ENCODE measurements around the gene APOA1.

Gene APOA1

DNA sequence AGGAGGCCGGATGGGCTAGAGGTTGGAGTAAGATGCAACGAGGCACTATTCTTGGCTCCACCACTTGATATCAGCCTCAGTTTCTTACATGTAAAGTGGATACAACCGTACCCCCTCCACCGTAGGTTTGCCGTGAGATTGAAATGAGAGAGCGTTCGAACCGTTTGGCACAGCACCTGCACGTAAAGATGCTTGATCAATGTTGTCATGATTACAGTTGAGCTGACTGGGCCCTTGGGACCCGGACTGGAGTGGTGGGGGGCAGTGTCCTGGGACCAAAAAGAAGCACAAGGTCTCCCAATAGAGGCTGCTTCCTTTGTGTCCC is 4.0 kb downstream of the APOA1 start:
- DNase-seq: no peak

DNA sequence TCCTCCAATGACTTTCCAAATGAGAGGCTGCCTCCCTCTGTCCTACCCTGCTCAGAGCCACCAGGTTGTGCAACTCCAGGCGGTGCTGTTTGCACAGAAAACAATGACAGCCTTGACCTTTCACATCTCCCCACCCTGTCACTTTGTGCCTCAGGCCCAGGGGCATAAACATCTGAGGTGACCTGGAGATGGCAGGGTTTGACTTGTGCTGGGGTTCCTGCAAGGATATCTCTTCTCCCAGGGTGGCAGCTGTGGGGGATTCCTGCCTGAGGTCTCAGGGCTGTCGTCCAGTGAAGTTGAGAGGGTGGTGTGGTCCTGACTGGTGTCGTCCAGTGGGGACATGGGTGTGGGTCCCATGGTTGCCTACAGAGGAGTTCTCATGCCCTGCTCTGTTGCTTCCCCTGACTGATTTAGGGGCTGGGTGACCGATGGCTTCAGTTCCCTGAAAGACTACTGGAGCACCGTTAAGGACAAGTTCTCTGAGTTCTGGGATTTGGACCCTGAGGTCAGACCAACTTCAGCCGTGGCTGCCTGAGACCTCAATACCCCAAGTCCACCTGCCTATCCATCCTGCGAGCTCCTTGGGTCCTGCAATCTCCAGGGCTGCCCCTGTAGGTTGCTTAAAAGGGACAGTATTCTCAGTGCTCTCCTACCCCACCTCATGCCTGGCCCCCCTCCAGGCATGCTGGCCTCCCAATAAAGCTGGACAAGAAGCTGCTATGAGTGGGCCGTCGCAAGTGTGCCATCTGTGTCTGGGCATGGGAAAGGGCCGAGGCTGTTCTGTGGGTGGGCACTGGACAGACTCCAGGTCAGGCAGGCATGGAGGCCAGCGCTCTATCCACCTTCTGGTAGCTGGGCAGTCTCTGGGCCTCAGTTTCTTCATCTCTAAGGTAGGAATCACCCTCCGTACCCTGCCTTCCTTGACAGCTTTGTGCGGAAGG is 4.8 kb downstream of the APOA1 start:
- no peak for DNase-seq

DNA sequence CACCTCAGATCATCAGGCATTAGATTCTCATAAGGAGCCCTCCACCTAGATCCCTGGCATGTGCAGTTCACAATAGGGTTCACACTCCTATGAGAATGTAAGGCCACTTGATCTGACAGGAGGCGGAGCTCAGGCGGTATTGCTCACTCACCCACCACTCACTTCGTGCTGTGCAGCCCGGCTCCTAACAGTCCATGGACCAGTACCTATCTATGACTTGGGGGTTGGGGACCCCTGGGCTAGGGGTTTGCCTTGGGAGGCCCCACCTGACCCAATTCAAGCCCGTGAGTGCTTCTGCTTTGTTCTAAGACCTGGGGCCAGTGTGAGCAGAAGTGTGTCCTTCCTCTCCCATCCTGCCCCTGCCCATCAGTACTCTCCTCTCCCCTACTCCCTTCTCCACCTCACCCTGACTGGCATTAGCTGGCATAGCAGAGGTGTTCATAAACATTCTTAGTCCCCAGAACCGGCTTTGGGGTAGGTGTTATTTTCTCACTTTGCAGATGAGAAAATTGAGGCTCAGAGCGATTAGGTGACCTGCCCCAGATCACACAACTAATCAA is 5.6 kb downstream of the APOA1 start:
- DNase-seq: no peak

DNA sequence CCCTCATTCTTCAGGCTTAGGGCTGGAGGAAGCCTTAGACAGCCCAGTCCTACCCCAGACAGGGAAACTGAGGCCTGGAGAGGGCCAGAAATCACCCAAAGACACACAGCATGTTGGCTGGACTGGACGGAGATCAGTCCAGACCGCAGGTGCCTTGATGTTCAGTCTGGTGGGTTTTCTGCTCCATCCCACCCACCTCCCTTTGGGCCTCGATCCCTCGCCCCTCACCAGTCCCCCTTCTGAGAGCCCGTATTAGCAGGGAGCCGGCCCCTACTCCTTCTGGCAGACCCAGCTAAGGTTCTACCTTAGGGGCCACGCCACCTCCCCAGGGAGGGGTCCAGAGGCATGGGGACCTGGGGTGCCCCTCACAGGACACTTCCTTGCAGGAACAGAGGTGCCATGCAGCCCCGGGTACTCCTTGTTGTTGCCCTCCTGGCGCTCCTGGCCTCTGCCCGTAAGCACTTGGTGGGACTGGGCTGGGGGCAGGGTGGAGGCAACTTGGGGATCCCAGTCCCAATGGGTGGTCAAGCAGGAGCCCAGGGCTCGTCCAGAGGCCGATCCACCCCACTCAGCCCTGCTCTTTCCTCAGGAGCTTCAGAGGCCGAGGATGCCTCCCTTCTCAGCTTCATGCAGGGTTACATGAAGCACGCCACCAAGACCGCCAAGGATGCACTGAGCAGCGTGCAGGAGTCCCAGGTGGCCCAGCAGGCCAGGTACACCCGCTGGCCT is 7.1 kb downstream of the APOA1 start:
- no peak for DNase-seq

DNA sequence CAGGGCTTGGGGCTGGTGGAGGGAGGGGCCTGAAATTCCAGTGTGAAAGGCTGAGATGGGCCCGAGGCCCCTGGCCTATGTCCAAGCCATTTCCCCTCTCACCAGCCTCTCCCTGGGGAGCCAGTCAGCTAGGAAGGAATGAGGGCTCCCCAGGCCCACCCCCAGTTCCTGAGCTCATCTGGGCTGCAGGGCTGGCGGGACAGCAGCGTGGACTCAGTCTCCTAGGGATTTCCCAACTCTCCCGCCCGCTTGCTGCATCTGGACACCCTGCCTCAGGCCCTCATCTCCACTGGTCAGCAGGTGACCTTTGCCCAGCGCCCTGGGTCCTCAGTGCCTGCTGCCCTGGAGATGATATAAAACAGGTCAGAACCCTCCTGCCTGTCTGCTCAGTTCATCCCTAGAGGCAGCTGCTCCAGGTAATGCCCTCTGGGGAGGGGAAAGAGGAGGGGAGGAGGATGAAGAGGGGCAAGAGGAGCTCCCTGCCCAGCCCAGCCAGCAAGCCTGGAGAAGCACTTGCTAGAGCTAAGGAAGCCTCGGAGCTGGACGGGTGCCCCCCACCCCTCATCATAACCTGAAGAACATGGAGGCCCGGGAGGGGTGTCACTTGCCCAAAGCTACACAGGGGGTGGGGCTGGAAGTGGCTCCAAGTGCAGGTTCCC is 7.8 kb downstream of the APOA1 start, which contains the start of gene APOC3:
Gene APOC3 (plus strand): TSS at position 383 of the 659 bp plus-strand sequence. CDS start 676 bp downstream, outside the sequence.
- DNase-seq: no peak

DNA sequence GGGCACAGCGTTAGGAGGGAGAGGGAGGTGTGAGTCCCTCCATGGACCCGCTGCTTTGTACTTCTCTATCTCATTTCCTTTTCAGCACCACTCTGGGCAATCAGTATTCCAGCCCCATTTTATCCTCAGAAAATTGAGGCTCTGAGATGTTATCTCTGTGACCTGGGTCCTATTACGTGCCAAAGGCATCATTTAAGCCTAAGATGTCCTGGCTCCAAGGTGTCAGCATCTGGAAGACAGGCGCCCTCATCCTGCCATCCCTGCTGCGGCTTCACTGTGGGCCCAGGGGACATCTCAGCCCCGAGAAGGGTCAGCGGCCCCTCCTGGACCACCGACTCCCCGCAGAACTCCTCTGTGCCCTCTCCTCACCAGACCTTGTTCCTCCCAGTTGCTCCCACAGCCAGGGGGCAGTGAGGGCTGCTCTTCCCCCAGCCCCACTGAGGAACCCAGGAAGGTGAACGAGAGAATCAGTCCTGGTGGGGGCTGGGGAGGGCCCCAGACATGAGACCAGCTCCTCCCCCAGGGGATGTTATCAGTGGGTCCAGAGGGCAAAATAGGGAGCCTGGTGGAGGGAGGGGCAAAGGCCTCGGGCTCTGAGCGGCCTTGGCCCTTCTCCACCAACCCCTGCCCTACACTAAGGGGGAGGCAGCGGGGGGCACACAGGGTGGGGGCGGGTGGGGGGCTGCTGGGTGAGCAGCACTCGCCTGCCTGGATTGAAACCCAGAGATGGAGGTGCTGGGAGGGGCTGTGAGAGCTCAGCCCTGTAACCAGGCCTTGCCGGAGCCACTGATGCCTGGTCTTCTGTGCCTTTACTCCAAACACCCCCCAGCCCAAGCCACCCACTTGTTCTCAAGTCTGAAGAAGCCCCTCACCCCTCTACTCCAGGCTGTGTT is 8.5 kb downstream of the APOA1 start:
- no peak for DNase-seq

DNA sequence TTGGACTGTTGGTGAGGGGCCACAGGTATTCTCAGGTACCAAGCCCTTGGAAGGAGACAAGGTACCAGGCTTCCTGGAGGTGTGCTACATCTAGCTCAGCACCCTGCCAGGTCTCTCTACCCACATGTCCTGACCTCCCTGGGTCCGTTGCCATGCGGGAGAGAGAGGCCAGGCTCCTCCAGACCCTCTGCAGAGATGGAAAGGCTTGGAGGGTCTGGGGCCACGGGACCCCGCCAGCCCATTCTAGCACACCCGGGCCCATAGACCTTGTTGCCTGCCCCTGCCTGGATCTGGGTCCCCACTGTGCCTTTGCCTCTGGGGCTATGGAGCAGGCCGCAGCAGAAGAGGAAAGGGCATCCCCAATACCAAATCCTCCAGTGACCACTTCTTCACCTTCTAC is 10.0 kb downstream of the APOA1 start:
- DNase-seq: no peak

DNA sequence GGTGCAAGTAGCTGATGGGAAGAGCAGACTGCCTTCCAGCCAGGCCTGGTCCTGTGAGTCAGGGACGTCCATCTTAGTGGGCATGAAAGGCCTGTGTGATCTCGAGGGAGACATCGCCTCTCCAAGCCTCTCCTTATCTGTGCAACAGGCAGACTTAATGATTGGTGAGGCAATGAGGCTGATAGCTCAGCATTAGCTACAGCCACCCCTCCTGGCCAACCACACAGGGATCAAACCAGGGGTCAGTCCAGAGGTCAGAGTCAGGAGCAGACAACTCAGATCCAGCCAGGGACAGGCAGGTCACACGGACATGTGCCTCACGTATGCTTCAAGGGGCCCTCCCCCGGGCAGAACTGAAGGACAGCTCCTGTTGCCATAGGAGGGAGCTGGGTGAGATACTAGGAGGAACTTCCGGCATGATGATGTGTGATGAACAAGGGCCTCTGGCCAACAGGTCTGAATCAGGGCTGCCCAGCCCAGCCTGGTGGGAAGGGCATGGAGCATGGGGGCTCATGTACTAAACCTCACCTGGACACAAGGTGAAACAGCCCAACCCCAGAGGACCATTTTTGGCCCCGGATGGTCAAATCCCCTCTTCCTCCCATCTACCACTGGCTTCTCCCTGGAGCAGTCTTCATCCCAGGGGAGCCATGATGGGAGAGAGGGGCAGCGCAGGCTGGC is 10.5 kb downstream of the APOA1 start:
- DNase-seq: no peak

DNA sequence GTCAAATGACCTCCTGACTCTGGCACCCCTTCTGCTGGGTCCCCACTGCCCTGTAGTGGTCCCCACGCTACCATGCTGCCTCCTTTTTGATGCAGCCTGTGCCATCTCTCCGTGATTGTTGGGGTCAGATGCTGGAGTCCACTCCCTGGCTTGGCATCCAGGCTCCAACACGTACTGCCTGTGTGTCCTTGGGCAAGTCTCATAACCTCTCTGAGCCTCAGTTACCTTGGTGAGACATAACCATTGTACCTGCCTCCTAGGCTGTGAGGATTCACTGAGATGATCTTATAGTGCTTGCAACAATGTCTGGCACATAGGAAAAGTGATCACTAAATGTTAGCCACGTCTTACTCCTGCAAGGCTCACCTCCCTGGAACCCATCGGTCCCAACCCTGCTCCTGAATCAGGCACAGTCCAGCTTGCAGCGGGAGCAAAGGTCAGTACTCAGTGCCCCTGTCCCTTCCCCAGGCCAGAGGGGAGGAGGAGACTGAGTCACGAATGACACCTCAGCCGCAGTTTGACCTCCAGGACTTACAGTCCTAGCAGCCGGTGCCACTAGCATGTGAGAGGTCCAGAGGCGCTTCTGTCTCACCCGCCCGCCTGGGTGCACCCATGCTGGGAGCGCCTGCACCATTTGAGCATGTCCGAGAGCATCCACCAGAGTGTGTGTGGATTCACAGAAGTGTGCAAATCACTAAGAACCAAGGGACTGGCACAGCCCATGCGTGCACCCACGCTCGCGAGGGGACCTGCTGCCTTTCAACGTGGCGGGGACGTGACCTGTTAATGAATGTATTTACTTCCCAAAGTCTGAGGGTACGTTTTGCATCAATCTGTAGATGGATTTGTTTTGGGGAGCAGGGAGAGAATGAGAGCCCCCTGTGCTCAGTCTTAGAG is 11.3 kb downstream of the APOA1 start:
- no peak for DNase-seq

DNA sequence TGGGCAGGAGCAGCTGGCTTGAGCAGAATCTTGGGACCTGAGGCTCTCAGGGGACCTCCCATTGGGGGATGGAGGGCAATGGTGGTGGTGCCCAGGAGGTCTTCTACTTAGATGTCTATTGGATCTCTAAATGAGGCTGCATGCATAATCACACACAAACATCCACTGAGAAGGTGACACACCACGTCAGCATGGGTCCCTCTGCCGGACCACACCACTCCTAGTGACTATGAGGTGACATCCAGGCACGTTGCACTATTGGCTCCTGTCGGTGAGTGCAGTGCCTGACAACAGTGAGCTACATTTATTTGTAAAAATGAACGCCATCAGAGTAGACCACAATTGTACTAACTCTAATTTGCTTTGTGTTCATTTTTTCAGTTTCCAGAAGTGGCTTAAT is 12.0 kb downstream of the APOA1 start:
- DNase-seq: no peak

DNA sequence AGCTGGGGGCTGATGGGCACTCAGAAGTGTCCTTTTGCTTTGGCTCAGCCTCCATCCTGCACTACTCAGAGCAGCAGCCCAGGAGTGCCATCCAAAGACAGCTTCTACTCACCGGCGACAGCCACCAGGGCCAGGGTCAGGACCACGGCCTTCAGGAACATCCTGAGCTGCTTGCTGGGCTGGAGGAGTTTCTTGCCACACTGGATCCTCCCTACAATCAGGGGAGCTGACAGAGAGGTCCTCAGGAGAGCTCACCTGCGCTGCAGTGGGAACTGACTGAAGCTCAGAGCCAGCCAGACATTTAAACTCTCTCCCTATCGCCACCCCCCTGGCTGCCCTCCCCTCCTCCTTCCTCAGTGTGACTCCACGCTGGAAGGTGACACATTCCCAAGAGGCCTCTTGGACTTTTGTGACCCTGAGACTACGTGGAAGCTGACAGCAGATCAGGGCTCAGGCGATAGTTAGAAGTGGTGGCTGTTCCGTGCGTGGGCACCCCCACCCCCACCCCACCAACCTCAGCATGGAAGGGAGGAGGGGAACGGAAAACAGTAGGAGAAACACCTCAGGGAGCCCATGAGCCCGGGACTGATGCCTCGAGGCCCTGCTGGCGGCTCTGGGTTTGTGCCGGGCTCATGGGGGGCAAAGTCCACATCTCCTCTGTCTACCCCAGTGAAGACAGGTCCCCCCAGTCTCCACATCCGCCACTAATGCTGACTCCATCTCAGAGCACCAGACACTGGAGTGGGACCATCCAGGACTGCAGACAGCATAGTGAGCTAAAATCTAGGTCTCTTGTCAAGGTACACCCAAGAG is 14.2 kb downstream of the APOA1 start, which contains the start of gene APOA4:
Gene APOA4 (minus strand): TSS at position 274 of the 813 bp plus-strand sequence. CDS start 113 bp downstream, at position 161.
- DNase-seq: no peak

DNA sequence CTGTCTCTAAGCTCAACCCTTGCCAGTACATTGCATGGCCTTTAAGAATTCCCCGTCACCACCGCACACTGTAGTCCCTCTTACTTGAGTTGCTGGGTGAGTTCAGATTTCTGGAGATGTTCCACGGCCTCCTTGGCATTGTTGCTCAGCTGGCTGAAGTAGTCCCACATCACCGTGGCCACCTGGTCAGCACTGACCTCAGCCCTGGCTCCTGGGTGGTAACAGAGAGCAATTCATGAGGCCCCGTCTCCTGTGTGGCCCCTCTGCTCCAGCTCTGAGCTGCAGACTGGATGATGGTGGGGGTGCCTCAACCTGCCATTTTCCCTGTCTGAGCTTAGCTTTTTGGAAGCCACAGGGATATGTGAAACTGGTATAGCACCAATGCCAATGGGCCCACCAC is 14.8 kb downstream of the APOA1 start:
- no peak for DNase-seq

DNA sequence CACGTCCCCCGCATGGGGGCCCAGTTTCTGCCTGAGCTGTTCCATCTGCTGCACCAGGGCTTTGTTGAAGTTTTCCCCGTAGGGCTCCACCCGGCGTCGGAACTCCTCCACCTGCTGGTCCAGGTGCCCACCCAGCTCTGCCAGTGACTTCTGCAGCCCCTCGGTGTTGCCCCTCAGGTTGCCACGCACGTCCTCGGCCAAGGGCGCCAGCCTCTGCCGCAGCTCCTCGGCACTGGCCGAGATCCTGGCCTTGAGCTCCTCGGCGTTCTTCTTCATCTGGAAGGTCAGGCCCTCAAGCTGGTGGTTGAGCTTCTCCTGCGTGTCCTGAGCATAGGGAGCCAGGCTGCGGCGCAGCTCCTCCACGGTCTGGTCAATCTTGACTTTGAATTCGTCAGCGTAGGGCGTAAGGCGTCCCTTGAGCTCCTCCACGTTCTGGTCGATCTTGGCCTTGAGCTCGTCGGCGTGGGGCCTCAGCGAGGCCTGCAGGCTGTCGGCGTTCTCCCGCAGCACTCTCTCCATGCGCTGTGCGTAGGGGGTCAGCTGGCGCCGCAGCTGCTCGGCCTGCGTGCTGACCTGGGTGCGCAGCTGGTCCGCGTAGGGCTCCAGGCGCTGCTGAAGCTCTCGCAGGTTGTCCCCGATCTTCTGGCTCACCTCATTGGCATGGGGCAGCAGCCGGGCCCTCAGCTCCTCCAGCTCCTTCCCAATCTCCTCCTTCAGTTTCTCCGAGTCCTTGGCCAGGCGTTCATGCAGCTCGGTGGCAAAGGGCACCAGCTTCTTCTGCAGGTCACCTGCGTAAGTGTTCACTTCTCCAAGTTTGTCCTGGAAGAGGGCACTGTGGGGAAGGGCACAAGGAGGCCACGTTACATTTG is 16.1 kb downstream of the APOA1 start:
- no peak for DNase-seq

DNA sequence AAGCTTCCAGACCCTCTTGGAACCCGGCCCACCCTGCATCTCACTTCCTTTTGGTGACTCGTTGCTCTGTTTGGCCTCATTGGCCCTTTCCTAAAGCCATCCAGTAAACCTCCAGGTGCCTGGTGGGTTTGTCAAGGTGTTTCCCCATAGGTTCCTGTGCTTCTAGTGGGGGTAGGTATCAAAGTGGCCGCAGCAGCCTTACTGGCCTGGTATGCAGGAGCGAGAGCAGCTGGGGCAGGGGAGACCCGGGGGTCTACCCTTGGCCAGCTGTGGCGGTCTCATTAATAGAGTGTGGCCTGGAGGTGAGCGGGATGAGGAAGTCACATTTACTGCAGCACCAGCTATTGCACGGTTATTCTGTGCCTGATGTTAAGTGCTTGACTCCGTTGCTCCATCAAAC is 18.4 kb downstream of the APOA1 start:
- DNase-seq: no peak

DNA sequence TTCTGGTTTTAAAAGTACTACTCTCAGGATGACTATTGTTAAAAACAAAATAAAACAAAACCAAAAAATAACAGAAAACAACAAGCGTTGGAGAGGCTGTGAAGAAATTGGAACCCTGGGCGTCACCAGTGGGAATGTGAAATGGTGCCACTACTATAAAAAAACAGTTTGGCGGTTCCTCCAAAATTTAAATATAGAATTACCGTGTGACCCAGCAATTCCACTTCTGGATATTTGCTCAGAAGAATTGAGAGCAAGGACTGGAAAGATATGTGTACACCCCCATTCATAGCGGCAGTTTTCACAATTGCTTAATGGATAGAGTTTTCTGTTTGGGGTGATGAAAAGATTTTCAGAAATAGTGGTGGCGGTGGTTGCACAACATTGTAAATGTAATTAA is 22.9 kb downstream of the APOA1 start:
- no peak for DNase-seq

DNA sequence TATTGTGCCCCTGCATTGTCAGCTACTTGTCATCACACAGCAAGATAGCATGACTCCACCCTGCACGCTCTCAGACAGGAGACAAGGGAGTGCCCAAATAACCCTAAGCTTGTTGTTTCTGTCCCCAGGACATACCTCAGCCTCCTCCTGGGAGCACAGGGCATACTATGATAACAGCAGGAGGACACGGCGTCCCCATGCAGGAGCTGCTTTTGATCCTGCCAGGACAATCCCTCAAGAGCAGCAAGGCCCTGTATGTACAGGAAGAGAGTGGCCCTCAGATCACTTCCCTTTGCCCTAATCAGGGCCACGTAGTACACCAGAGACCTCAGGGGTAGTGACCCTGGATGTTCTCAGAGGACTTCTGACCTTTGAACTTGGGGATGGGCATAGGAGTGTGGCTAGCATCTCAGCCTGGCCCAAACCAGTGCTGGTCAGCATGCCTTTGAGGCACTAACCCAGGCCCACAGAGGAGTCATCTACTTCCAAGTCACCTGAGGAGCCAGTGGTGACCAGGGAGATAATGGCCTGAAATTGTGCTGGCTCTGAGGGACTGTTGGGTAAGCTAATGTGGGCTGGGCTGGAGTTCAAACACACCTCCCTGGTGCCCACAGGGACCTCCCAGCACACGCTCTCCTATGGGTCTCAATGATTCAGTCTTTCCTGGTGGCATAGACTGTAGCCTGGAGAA is 23.5 kb downstream of the APOA1 start:
- no peak for DNase-seq

DNA sequence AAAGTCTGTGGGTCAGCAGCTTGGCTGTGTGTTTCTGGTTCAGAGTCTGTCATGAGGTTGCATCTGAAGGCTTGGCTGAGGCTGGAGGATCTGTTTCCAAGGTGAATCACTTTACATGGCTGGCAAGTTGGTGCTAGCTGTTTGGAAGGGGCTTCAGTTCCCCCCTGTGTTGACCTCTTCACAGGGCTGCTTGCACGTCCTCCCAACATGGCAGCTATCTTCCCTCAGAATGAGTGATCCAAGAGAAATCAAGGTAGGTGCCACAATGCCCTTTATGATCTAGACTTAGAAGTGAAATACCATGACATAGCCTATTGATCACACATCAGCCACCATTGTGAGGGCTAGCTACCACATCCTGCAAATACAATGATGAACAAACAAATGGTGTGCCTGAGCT is 24.3 kb downstream of the APOA1 start:
- DNase-seq: no peak

DNA sequence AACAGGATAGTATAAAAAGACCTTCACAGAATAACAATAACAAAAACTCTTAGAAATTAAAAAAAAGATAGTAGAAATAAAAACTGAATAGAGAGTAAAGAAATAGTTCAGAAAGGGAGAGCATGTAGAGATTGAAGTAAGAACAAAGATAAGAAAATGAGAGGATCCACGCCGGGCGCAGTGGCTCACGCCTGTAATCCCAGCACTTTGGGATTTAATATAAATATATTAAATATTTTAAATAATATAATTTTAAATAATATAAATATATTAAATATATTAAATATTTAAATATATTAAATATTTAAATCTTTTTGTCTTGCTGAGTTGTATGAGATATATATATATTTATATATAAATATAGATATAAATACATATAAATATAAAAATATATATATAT is 25.3 kb downstream of the APOA1 start:
- DNase-seq: no peak
